GM12801 (cell line): ENCODE results near the gene CALCA.

ENCODE experiments used
- TF ChIP-seq, protein P1 (sequence below): IDR thresholded peaks from one replicate; pipeline ENCODE4 v1.5.1; 2011; ENCODE audit warnings: control low read depth; ENCODE audit not compliant: insufficient read length; ENCODE audit errors: extremely low read depth

Gene CALCA

DNA sequence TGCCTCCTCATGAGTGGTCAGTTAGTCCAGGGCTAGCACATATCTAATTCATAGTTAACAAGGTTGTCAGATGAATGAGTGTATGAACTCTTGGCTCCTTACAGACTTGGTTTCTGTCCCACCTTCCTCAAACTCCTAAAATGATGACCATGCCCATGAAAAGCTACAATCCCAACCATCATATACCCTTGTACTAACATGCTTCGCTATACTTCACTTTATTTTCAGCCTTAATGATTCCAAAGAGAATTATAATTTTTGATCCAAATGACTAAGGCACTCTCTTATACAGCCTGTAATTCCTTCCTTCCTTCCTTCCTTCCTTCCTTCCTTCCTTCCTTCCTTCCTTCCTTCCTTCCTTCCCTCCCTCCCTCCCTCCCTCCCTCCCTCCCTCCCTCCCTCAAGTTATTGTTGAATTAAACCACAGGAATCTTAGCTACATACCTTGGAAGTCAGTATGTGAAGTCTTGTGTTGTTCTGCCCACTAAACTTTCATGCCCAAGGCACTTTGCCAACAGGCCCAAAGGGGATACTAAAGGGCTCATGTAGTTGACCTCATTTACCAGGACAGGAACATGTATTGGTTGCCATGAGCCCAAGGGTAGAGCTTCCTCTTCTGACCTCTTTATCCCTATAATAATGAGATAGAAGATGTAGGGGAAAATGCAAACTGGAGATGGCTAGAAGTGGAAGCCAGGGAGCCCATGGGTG lies 37.4 kb downstream of the CALCA start:
- TF ChIP-seq, protein P1, sequence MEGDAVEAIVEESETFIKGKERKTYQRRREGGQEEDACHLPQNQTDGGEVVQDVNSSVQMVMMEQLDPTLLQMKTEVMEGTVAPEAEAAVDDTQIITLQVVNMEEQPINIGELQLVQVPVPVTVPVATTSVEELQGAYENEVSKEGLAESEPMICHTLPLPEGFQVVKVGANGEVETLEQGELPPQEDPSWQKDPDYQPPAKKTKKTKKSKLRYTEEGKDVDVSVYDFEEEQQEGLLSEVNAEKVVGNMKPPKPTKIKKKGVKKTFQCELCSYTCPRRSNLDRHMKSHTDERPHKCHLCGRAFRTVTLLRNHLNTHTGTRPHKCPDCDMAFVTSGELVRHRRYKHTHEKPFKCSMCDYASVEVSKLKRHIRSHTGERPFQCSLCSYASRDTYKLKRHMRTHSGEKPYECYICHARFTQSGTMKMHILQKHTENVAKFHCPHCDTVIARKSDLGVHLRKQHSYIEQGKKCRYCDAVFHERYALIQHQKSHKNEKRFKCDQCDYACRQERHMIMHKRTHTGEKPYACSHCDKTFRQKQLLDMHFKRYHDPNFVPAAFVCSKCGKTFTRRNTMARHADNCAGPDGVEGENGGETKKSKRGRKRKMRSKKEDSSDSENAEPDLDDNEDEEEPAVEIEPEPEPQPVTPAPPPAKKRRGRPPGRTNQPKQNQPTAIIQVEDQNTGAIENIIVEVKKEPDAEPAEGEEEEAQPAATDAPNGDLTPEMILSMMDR: no peak

GRCh38 chr11:14932447-14932846 lies 39.7 kb downstream of the CALCA start:
- TF ChIP-seq, protein P1: no peak

GRCh38 chr11:14930369-14930768 lies 41.8 kb downstream of the CALCA start:
- TF ChIP-seq, protein P1: no peak

DNA sequence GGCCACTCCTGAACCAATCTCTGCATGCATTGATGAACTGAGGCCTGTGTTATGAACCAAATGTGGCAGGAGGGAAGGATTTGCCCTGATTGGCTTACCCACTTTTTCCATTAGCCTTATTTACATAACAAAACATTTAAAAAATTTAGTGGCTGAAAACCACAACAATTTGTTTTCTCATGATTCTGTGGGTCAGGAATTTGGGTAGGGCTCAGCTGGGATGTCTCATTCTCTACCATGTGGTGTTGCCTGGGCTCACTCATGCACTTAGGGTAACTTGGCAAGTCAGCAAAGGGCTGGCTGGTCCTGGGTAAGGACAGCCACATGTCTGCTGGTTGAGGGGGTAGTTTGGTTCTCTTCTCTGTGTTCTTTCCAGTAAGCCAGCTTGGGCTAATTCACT lies 45.0 kb downstream of the CALCA start:
- TF ChIP-seq, protein P1: no peak

DNA sequence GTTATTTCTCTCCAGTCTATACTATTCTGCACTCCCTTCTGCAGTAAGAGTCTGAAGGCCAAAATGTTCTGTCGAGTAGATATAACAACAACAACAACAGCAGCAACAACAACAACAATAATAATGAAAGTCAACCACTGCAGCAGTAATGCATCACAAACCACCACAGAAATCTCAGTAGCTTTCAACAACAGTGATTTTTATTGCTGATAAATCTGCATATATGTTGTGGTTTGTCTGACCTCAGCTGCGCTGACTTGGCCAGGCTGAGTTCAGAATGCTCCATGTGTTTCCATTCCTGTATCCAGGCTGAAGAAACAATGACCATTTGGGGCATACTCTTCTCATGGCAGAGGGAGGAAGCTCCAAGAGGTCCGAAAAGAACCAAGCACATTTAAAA lies 47.8 kb downstream of the CALCA start:
- TF ChIP-seq, protein P1: no peak
